Ishikawa (cell line): ENCODE data around the gene GRIA4.

Source experiments
- CEBPB ChIP-seq: IDR thresholded peaks from 2 replicates; pipeline ENCODE4 v1.6.1; 2012
- CREB1 ChIP-seq: IDR thresholded peaks from 2 replicates; pipeline ENCODE4 v1.6.1; 2012; ENCODE audit warnings: low read depth
- EGR1 ChIP-seq: IDR thresholded peaks from 2 replicates; pipeline ENCODE4 v1.6.1; 2012
- EP300 ChIP-seq: IDR thresholded peaks from 2 replicates; pipeline ENCODE4 v1.6.1; 2012; ENCODE audit warnings: borderline replicate concordance
- FOXM1 ChIP-seq: IDR thresholded peaks from 2 replicates; pipeline ENCODE4 v1.6.1; 2012; ENCODE audit warnings: low read depth, borderline replicate concordance
- NFIC ChIP-seq: IDR thresholded peaks from 2 replicates; pipeline ENCODE4 v1.6.1; 2012
- RAD21 ChIP-seq: IDR thresholded peaks from 2 replicates; pipeline ENCODE4 v1.6.1; 2012; ENCODE audit warnings: low read depth
- TAF1 ChIP-seq: IDR thresholded peaks from 2 replicates; pipeline ENCODE4 v1.6.1; 2012; ENCODE audit warnings: low read depth, mild to moderate bottlenecking
- TCF12 ChIP-seq: IDR thresholded peaks from 2 replicates; pipeline ENCODE4 v1.6.1; 2012; ENCODE audit warnings: low read depth
- TEAD4 ChIP-seq: IDR thresholded peaks from 2 replicates; pipeline ENCODE4 v1.6.1; 2012
- YY1 ChIP-seq: IDR thresholded peaks from 2 replicates; pipeline ENCODE4 v1.6.1; 2012; ENCODE audit warnings: low read depth
- ZBTB7A ChIP-seq: IDR thresholded peaks from 2 replicates; pipeline ENCODE4 v1.6.1; 2012; ENCODE audit warnings: low read depth
- TF ChIP-seq, protein P1 (sequence below): IDR thresholded peaks from 2 replicates; pipeline ENCODE4 v1.6.1; 2012
- TF ChIP-seq, protein P2 (sequence below): IDR thresholded peaks from 2 replicates; pipeline ENCODE4 v1.6.1; 2012
- TF ChIP-seq, protein P3 (sequence below): IDR thresholded peaks from 2 replicates; pipeline ENCODE4 v1.6.1; 2012; ENCODE audit warnings: low read depth, mild to moderate bottlenecking

The GRIA4 gene

DNA sequence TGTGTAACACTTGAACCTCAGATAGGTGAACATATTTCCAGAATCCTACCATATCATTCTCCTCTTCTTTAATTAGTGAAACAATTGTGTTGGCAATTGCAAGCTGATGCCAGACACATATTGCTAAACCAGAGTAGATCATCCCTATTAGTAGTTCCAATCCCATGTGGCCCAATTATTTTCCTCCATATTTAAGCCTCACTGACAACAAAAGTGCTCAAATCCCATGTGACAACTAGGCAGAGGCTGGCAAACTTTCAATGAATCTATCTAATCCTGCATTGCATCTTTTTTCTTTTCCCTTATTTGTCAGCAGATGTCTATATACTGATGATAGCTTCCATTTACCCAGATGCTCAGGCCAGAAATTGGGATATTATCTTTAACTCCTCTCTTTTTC is 90.4 kb downstream of the GRIA4 start:
- TF ChIP-seq RAD21 = no peak
- no peak for TF ChIP-seq NFIC
- no peak for TF ChIP-seq FOXM1
- no peak for TF ChIP-seq CEBPB
- TF ChIP-seq ZBTB7A = no peak
- no peak for TF ChIP-seq TEAD4
- TF ChIP-seq CREB1 = no peak

DNA sequence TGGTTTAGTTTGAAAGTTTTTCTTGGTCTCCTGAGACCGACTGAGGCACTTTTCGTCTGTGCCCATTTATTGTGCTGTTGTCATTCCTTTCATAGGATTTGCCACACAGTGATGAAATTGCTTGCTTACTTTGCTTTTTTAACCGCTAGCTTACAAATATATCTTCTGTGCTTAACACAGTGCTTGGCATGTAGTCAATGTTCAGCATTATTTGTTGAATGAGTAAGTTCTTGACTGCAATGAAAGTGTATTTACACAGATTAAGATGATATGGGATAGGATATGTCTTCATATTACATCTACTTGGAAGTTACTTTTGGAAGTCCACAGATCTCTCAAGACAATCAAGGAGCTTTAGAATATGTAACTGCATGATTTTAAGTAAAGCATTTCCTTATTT is 91.2 kb downstream of the GRIA4 start:
- TF ChIP-seq, protein P1, sequence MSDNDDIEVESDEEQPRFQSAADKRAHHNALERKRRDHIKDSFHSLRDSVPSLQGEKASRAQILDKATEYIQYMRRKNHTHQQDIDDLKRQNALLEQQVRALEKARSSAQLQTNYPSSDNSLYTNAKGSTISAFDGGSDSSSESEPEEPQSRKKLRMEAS = no peak
- TF ChIP-seq FOXM1 (no peak), TAF1 (no peak), CREB1 (no peak), EGR1 (no peak), ZBTB7A (no peak), YY1 (no peak), TEAD4 (no peak), RAD21 (no peak), NFIC (no peak), TCF12 (no peak), EP300 (no peak)
- TF ChIP-seq, protein P2, sequence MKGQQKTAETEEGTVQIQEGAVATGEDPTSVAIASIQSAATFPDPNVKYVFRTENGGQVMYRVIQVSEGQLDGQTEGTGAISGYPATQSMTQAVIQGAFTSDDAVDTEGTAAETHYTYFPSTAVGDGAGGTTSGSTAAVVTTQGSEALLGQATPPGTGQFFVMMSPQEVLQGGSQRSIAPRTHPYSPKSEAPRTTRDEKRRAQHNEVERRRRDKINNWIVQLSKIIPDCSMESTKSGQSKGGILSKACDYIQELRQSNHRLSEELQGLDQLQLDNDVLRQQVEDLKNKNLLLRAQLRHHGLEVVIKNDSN = no peak
- TF ChIP-seq, protein P3, sequence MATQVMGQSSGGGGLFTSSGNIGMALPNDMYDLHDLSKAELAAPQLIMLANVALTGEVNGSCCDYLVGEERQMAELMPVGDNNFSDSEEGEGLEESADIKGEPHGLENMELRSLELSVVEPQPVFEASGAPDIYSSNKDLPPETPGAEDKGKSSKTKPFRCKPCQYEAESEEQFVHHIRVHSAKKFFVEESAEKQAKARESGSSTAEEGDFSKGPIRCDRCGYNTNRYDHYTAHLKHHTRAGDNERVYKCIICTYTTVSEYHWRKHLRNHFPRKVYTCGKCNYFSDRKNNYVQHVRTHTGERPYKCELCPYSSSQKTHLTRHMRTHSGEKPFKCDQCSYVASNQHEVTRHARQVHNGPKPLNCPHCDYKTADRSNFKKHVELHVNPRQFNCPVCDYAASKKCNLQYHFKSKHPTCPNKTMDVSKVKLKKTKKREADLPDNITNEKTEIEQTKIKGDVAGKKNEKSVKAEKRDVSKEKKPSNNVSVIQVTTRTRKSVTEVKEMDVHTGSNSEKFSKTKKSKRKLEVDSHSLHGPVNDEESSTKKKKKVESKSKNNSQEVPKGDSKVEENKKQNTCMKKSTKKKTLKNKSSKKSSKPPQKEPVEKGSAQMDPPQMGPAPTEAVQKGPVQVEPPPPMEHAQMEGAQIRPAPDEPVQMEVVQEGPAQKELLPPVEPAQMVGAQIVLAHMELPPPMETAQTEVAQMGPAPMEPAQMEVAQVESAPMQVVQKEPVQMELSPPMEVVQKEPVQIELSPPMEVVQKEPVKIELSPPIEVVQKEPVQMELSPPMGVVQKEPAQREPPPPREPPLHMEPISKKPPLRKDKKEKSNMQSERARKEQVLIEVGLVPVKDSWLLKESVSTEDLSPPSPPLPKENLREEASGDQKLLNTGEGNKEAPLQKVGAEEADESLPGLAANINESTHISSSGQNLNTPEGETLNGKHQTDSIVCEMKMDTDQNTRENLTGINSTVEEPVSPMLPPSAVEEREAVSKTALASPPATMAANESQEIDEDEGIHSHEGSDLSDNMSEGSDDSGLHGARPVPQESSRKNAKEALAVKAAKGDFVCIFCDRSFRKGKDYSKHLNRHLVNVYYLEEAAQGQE = no peak

DNA sequence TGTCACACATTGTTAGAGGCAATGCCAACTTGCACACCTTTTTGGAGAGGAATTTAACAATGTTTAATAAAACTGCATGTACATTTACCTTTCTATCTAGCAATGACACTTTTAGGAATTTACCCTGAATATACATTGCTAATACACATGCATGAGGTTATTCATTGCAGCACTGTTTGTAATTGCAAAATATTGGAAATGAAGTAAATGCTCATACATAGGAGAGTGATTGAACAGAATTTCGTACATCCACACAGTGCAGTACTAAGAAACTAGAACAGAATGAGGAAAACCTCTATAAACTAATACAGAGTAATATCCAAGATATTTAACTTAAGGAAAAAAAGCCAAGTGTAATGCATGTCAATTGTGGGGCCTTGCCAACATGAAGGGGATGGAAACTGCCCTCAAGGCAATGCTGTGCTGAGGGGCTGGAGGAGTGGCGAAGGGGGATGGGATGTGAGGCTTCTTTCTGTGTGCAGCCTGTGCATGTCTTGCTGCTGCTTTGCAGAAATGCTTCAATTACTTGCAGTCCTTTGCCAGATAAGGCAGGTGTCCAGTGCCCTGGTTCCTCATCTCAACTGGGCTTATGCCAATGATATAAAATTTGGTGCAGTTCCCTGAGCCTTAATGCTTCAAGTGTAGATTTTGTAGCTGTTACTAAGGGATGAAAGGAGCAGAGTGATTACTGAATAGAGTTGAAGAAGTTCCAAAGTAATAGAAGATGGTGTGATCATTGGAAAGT is 96.1 kb downstream of the GRIA4 start:
- TF ChIP-seq TAF1 = no peak
- no peak for TF ChIP-seq TEAD4
- no peak for TF ChIP-seq TCF12
- no peak for TF ChIP-seq FOXM1
- TF ChIP-seq, protein P2 = no peak
- no peak for TF ChIP-seq EP300
- TF ChIP-seq, protein P3 = no peak
- no peak for TF ChIP-seq RAD21
- TF ChIP-seq, protein P1 = no peak
- TF ChIP-seq CREB1 = no peak

DNA sequence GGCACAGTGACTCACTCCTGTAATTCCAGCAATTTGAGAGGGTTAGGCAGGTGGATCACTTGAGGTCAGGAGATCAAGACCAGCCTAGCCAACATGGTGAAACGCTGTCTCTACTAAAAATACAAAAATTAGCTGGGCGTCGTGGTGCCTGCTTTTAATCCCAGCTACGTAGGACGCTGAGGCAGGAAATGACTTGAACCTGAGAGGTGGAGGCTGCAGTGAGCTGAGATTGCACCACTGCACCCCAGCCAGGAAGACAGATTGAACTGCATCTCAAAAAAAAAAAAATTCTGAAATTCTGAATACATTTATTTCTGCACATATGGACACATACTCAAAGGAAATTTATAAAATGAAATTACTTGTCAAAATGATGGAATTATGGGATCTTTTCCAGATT is 103.2 kb downstream of the GRIA4 start:
- TF ChIP-seq, protein P1 = no peak
- TF ChIP-seq EP300 = no peak
- TF ChIP-seq NFIC = no peak
- TF ChIP-seq, protein P2 = no peak
- TF ChIP-seq TEAD4 = no peak
- TF ChIP-seq YY1 = no peak
- TF ChIP-seq CEBPB = no peak
- no peak for TF ChIP-seq TCF12
- TF ChIP-seq RAD21 = no peak
- no peak for TF ChIP-seq ZBTB7A
- TF ChIP-seq, protein P3 = no peak
- no peak for TF ChIP-seq TAF1
- TF ChIP-seq CREB1 = no peak
- TF ChIP-seq EGR1 = no peak
- no peak for TF ChIP-seq FOXM1
